Ishikawa (cell line): ENCODE measurements around the gene ACTBL2.

Experiments used
- CEBPB ChIP-seq: IDR thresholded peaks from 2 replicates; pipeline ENCODE4 v1.6.1; 2012
- CREB1 ChIP-seq: IDR thresholded peaks from 2 replicates; pipeline ENCODE4 v1.6.1; 2012; ENCODE audit warnings: low read depth
- EGR1 ChIP-seq: IDR thresholded peaks from 2 replicates; pipeline ENCODE4 v1.6.1; 2012
- EP300 ChIP-seq: IDR thresholded peaks from 2 replicates; pipeline ENCODE4 v1.6.1; 2012; ENCODE audit warnings: borderline replicate concordance
- FOXM1 ChIP-seq: IDR thresholded peaks from 2 replicates; pipeline ENCODE4 v1.6.1; 2012; ENCODE audit warnings: low read depth, borderline replicate concordance
- MAX ChIP-seq: IDR thresholded peaks from 2 replicates; pipeline ENCODE4 v1.6.1; 2012
- RAD21 ChIP-seq: IDR thresholded peaks from 2 replicates; pipeline ENCODE4 v1.6.1; 2012; ENCODE audit warnings: low read depth
- REST ChIP-seq: IDR thresholded peaks from 2 replicates; pipeline ENCODE4 v1.6.1; 2012; ENCODE audit warnings: low read depth, mild to moderate bottlenecking
- TAF1 ChIP-seq: IDR thresholded peaks from 2 replicates; pipeline ENCODE4 v1.6.1; 2012; ENCODE audit warnings: low read depth, mild to moderate bottlenecking
- TCF12 ChIP-seq: IDR thresholded peaks from 2 replicates; pipeline ENCODE4 v1.6.1; 2012; ENCODE audit warnings: low read depth
- TEAD4 ChIP-seq: IDR thresholded peaks from 2 replicates; pipeline ENCODE4 v1.6.1; 2012
- USF1 ChIP-seq: IDR thresholded peaks from 2 replicates; pipeline ENCODE4 v1.6.1; 2012
- YY1 ChIP-seq: IDR thresholded peaks from 2 replicates; pipeline ENCODE4 v1.6.1; 2012; ENCODE audit warnings: low read depth
- ZBTB7A ChIP-seq: IDR thresholded peaks from 2 replicates; pipeline ENCODE4 v1.6.1; 2012; ENCODE audit warnings: low read depth

- no peak for TF ChIP-seq EP300
- TF ChIP-seq MAX = no peak
- no peak for TF ChIP-seq TEAD4
- TF ChIP-seq CREB1 = no peak
- no peak for TF ChIP-seq CEBPB
- TF ChIP-seq REST = no peak
- no peak for TF ChIP-seq USF1
- no peak for TF ChIP-seq FOXM1
- no peak for TF ChIP-seq YY1
- no peak for TF ChIP-seq RAD21
- no peak for TF ChIP-seq TCF12
- TF ChIP-seq ZBTB7A = no peak
- TF ChIP-seq EGR1 = no peak
- no peak for TF ChIP-seq TAF1
Measured at GRCh38 chr5:57468481-57469163, 14.0 kb downstream of the ACTBL2 start.
